HCT116 (cell line): ENCODE measurements around the gene CHMP1B. TPM values are rescaled to one million over a fixed set of nuclear protein-coding genes. Genes with fewer than 3 reads are reported as not detected.

Experiments used
- ATAC-seq: fragments of 200-7000 bp; cut with Tn5 transposase; 2 replicates; pipeline ENCODE4 v1.9.1; 2020; ENCODE audit warnings: mild to moderate bottlenecking, moderate library complexity
- BruUV-seq: library from RNA; stranded (reverse); fragments of 400-500 nt; replicated peaks from 2 replicates; lab custom pipeline; 2021; lab: Mats Ljungman, UMichigan
- CTCF ChIA-PET: fragments of 300-600 bp; sonication (Branson Sonifier 250); formaldehyde crosslinking; loops from one replicate; lab custom pipeline; 2021; ENCODE audit warnings: antibody characterized with exemption; lab: Charles Lee
- POLR2A ChIA-PET: fragments of 300-600, 350-600 bp; sonication (Branson Sonifier 250); formaldehyde crosslinking; loops from one replicate; lab custom pipeline; 2021; ENCODE audit warnings: antibody characterized with exemption; lab: Charles Lee
- RAD21 ChIA-PET, 2 experiments: fragments of 300-600 bp; sonication (Branson Sonifier 250); formaldehyde crosslinking; loops; one replicate each; lab custom pipeline; 2023; ENCODE audit warnings: low total read pairs in 2 of 2; ENCODE audit not compliant: uncharacterized antibody in 2 of 2, unreplicated experiment in 2 of 2, low non-redundant PET in 1 of 2; lab: Charles Lee
- DNase-seq: peaks from one replicate; pipeline ENCODE4 v3.0.0-alpha.2; 2010; ENCODE audit warnings: low read depth, low spot score
- H2AFZ ChIP-seq: fragments of 200-600 bp; shearing (Covaris generic), sonication (generic); 2 replicates; pipeline ENCODE4 v1.6.1; 2017; ENCODE audit warnings: low read depth, mixed run types, mixed read lengths, antibody characterized with exemption, low read length; ENCODE audit not compliant: poor library complexity, severe bottlenecking
- H3K27ac ChIP-seq: 2 replicates; pipeline ENCODE4 v1.5.1; 2012; ENCODE audit warnings: low read depth, low read length
- H3K27me3 ChIP-seq: fragments of 200-600 bp; sonication (generic); 2 replicates; pipeline ENCODE4 v1.6.1; 2016; ENCODE audit warnings: mixed run types, low read length, mixed read lengths; ENCODE audit not compliant: insufficient read depth
- H3K36me3 ChIP-seq, 2 experiments: fragments of 200-500 bp in 1 of 2; fragments of 200-600 bp in 1 of 2; sonication (Bioruptor generic) in 1 of 2; sonication (generic) in 1 of 2; 2 replicates each; pipeline versions ENCODE4 v1.5.1 to v1.6.1; 2014 to 2016; ENCODE audit warnings: low read length in 2 of 2, inconsistent platforms in 1 of 2, mixed read lengths in 1 of 2, mixed run types in 1 of 2; ENCODE audit not compliant: insufficient read depth in 2 of 2, control insufficient read depth in 1 of 2
- H3K4me1 ChIP-seq, 2 experiments: fragments of 200-600 bp in 1 of 2; sonication (generic) in 1 of 2; 2 replicates each; pipeline versions ENCODE4 v1.5.1 to v1.6.1; 2012 to 2017; ENCODE audit warnings: low read length in 2 of 2, inconsistent platforms in 1 of 2, mild to moderate bottlenecking in 1 of 2, mixed read lengths in 1 of 2, mixed run types in 1 of 2, moderate library complexity in 1 of 2; ENCODE audit not compliant: insufficient read depth in 2 of 2, control insufficient read depth in 1 of 2
- H3K4me2 ChIP-seq: fragments of 200-600 bp; sonication (generic); 2 replicates; pipeline ENCODE4 v1.6.1; 2017; ENCODE audit warnings: mixed run types, low read length, mixed read lengths
- H3K4me3 ChIP-seq, 2 experiments: fragments of 200-600 bp in 1 of 2; sonication (generic) in 1 of 2; replicated peaks in 1 of 2; 2 replicates each; pipeline ENCODE4 v1.5.1; 2011 to 2016; ENCODE audit warnings: low read length in 2 of 2, control low read depth in 1 of 2, low read depth in 1 of 2, mild to moderate bottlenecking in 1 of 2, mixed read lengths in 1 of 2, mixed run types in 1 of 2
- H3K79me2 ChIP-seq: fragments of 200-600 bp; sonication (generic); 2 replicates; pipeline ENCODE4 v1.6.1; 2017; ENCODE audit warnings: mild to moderate bottlenecking, mixed run types, low read length, moderate library complexity, mixed read lengths; ENCODE audit not compliant: insufficient read depth
- H3K9ac ChIP-seq: fragments of 200-600 bp; sonication (generic); 2 replicates; pipeline ENCODE4 v1.6.1; 2016; ENCODE audit warnings: low read length, mixed read lengths
- H3K9me2 ChIP-seq: fragments of 200-600 bp; sonication (generic), shearing (Covaris generic); 2 replicates; pipeline ENCODE4 v1.6.1; 2017; ENCODE audit warnings: mixed run types, mild to moderate bottlenecking, moderate library complexity; ENCODE audit not compliant: insufficient read depth
- H3K9me3 ChIP-seq, 2 experiments: fragments of 200-500 bp in 1 of 2; fragments of 200-600 bp in 1 of 2; sonication (Bioruptor generic) in 1 of 2; sonication (generic) in 1 of 2; 2 replicates each; pipeline ENCODE4 v1.6.1; 2014 to 2017; ENCODE audit warnings: low read length in 2 of 2, mixed read lengths in 2 of 2, inconsistent platforms in 1 of 2, low read depth in 1 of 2, mild to moderate bottlenecking in 1 of 2, mixed run types in 1 of 2, moderate library complexity in 1 of 2; ENCODE audit not compliant: control insufficient read depth in 1 of 2, insufficient read depth in 1 of 2
- H4K20me1 ChIP-seq: fragments of 200-600 bp; sonication (generic), shearing (Covaris generic); 2 replicates; pipeline ENCODE4 v1.6.1; 2017; ENCODE audit warnings: mixed run types, mild to moderate bottlenecking, moderate library complexity; ENCODE audit not compliant: insufficient read depth
- CBX3 ChIP-seq: IDR thresholded peaks from 2 replicates; pipeline ENCODE4 v1.6.1; 2012; ENCODE audit warnings: low read depth
- CEBPB ChIP-seq: IDR thresholded peaks from 2 replicates; pipeline ENCODE4 v1.6.1; 2012; ENCODE audit warnings: low read depth
- CTCF ChIP-seq, 3 experiments: fragments of 200-600 bp in 1 of 3; sonication (generic) in 1 of 3; IDR thresholded peaks in 2 of 3; conservative IDR thresholded peaks in 1 of 3; 2 replicates each; pipeline ENCODE4 v1.5.1; 2012 to 2017; ENCODE audit warnings: low read depth in 2 of 3, low read length in 2 of 3, antibody characterized with exemption in 1 of 3, borderline replicate concordance in 1 of 3, control low read depth in 1 of 3, mild to moderate bottlenecking in 1 of 3, mixed read lengths in 1 of 3, mixed run types in 1 of 3, moderate library complexity in 1 of 3; ENCODE audit not compliant: insufficient read depth in 1 of 3
- ELF1 ChIP-seq: IDR thresholded peaks from 2 replicates; pipeline ENCODE4 v1.6.1; 2012; ENCODE audit warnings: low read depth, borderline replicate concordance
- FOSL1 ChIP-seq: IDR thresholded peaks from 2 replicates; pipeline ENCODE4 v1.6.1; 2012; ENCODE audit warnings: low read depth
- POLR2AphosphoS5 ChIP-seq: IDR thresholded peaks from 2 replicates; pipeline ENCODE4 v1.6.1; 2011; ENCODE audit warnings: mild to moderate bottlenecking, low read depth, low read length, moderate library complexity
- YY1 ChIP-seq: IDR thresholded peaks from 2 replicates; pipeline ENCODE4 v1.6.1; 2011; ENCODE audit warnings: low read length, low read depth, moderate library complexity, mild to moderate bottlenecking; ENCODE audit not compliant: insufficient replicate concordance; ENCODE audit errors: extremely low read depth
- intact Hi-C: fragments of 100-400 bp; cut with micrococcal nuclease; formaldehyde crosslinking; loops from 2 replicates; pipeline ENCODE4 v1.10.0; 2022
- total RNA-seq: library from RNA; stranded (reverse); gene quantifications from one replicate; pipeline ENCODE4 v1.2.1, GENCODE V29; 2021; ENCODE audit not compliant: unreplicated experiment

The CHMP1B gene
- total RNA-seq, 1 experiment from 2014 or later = 30.3 TPM

DNA sequence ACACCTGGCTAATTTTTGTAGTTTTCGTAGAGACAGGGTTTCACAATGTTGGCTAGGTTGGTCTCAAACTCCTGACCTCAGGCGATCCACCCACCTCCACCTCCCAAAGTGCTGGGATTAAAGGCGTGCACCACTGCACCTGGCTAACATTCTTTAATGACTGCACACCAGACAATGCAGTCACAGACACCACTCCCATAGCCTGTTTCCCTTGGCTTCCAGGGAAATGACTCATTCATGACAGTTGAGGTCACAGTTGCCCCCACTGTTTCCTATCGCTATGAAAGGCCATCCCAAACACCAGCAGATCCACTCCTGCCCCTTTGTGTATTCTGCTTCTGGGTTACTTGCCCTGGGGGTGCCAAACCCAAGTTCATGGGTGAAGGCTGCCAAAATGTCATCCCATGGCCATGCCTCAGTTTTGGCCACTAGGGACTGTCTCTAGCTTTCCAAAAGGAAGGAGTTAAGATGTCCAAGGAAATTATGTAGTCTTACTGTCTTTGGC is 8.7 kb downstream of the CHMP1B start:
- Histone ChIP-seq H3K9ac (peak overlapping the region; percentile 21), H3K4me2 (peak overlapping the region; percentile 64), H3K27me3 (no peaks in the 10 kb centered on the region), H3K79me2 (no peaks in the 10 kb centered on the region), H4K20me1 (no peaks in the 10 kb centered on the region), H3K4me3 (peak overlapping the region in 1 of 2 experiments; percentile 27; a peak in 2 of 4 replicates), H3K9me2 (no peaks in the 10 kb centered on the region), H2AFZ (peak overlapping the region; percentile 19), H3K27ac (peak overlapping the region; percentile 27), H3K4me1 (peaks cover 36 to 58% of the 10 kb centered on the region in 2 experiments), H3K36me3 (no peaks in the 10 kb centered on the region), H3K9me3 (no peaks in the 10 kb centered on the region)
- BruUV-seq = no TSS peak
- DNase-seq = peak; percentile 83
- intact Hi-C loops = no loop called here
- peak; percentile 78 for ATAC-seq
- 0 out of 2 replicates have a peak, but pooled peaks have one; percentile 13 for TF ChIP-seq POLR2AphosphoS5
- TF ChIP-seq CTCF (IDR thresholded peaks at IDR 0.05 in 2 of 3, conservative IDR thresholded peaks at IDR 0.05 in 1 of 3; ENCODE audit: borderline replicate concordance in 1 of 3, insufficient read depth in 1 of 3, low read depth in 2 of 3, low read length in 2 of 3) = peak in 2 of 3 experiments; percentile 65 to 69; a peak in 4 of 6 replicates
- TF ChIP-seq ELF1 = no peak
- TF ChIP-seq FOSL1 = no peak
- no peak for TF ChIP-seq YY1
- no peak for TF ChIP-seq CEBPB
- no peak for TF ChIP-seq CBX3
- POLR2A ChIA-PET = interaction anchor here (1.5 kb wide), 1 partner anchor 9 kb away, joined by 3 read pairs; no protein-coding TSS in a partner anchor
- RAD21 ChIA-PET = no interaction called here
- CTCF ChIA-PET = interaction anchor here (0.7 to 1.7 kb wide), 7 partner anchors 9 to 204 kb away, joined by 3 to 6 read pairs (median 3); no protein-coding TSS in a partner anchor
